ENCODE results near the gene MYADM. TPM values are rescaled to one million over a fixed set of nuclear protein-coding genes. Genes with fewer than 3 reads are reported as not detected.
A peak's percentile ranks its signal among the peaks of the same experiment; 100 is the strongest.

Gene MYADM
- total and polyA plus RNA-seq, 2 of the 13 experiments (the other 11 are each of a cell fraction or from before 2014, with no cell fraction given): 19.9 to 38.1 TPM

GRCh38 chr19:53912653-53913052 is 45.0 kb downstream of the MYADM start:
- ATAC-seq: peak; percentile 68
- CTCF ChIA-PET (ENCODE audit: low intra/inter-chr PET ratio, low total read pairs): no interaction called here
- TF ChIP-seq, protein P1, sequence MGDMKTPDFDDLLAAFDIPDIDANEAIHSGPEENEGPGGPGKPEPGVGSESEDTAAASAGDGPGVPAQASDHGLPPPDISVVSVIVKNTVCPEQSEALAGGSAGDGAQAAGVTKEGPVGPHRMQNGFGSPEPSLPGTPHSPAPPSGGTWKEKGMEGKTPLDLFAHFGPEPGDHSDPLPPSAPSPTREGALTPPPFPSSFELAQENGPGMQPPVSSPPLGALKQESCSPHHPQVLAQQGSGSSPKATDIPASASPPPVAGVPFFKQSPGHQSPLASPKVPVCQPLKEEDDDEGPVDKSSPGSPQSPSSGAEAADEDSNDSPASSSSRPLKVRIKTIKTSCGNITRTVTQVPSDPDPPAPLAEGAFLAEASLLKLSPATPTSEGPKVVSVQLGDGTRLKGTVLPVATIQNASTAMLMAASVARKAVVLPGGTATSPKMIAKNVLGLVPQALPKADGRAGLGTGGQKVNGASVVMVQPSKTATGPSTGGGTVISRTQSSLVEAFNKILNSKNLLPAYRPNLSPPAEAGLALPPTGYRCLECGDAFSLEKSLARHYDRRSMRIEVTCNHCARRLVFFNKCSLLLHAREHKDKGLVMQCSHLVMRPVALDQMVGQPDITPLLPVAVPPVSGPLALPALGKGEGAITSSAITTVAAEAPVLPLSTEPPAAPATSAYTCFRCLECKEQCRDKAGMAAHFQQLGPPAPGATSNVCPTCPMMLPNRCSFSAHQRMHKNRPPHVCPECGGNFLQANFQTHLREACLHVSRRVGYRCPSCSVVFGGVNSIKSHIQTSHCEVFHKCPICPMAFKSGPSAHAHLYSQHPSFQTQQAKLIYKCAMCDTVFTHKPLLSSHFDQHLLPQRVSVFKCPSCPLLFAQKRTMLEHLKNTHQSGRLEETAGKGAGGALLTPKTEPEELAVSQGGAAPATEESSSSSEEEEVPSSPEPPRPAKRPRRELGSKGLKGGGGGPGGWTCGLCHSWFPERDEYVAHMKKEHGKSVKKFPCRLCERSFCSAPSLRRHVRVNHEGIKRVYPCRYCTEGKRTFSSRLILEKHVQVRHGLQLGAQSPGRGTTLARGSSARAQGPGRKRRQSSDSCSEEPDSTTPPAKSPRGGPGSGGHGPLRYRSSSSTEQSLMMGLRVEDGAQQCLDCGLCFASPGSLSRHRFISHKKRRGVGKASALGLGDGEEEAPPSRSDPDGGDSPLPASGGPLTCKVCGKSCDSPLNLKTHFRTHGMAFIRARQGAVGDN (CRISPR knock-in tag; IDR thresholded peaks at IDR 0.05): 0 out of 2 replicates have a peak, but pooled peaks have one; percentile 12
- TF ChIP-seq HINFP (CRISPR knock-in tag; IDR thresholded peaks at IDR 0.05; ENCODE audit: low read depth) (no peak), ZKSCAN5 (CRISPR knock-in tag; IDR thresholded peaks at IDR 0.05) (no peak), HNF4G (IDR thresholded peaks at IDR 0.05; ENCODE audit: borderline replicate concordance, low read depth, low read length) (no peak), HNF4G (CRISPR knock-in tag; IDR thresholded peaks at IDR 0.05; ENCODE audit: borderline replicate concordance, low read depth) (no peak), ZNF382 (CRISPR knock-in tag; IDR thresholded peaks at IDR 0.05; ENCODE audit: borderline replicate concordance) (no peak), IKZF1 (IDR thresholded peaks at IDR 0.05) (no peak), ZNF546 (CRISPR knock-in tag; conservative IDR thresholded peaks at IDR 0.05) (no peak), NKX3-1 (CRISPR knock-in tag; IDR thresholded peaks at IDR 0.05) (no peak), GPBP1L1 (CRISPR knock-in tag; IDR thresholded peaks at IDR 0.05) (no peak)
- TF ChIP-seq, protein P2, sequence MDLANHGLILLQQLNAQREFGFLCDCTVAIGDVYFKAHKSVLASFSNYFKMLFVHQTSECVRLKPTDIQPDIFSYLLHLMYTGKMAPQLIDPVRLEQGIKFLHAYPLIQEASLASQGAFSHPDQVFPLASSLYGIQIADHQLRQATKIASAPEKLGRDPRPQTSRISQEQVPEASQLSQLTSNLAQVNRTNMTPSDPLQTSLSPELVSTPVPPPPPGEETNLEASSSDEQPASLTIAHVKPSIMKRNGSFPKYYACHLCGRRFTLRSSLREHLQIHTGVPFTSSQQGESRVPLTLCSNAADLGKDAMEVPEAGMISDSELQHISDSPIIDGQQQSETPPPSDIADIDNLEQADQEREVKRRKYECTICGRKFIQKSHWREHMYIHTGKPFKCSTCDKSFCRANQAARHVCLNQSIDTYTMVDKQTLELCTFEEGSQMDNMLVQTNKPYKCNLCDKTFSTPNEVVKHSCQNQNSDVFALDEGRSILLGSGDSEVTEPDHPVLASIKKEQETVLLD (CRISPR knock-in tag; IDR thresholded peaks at IDR 0.05; ENCODE audit: low read depth): no peak
- TF ChIP-seq, protein P3, sequence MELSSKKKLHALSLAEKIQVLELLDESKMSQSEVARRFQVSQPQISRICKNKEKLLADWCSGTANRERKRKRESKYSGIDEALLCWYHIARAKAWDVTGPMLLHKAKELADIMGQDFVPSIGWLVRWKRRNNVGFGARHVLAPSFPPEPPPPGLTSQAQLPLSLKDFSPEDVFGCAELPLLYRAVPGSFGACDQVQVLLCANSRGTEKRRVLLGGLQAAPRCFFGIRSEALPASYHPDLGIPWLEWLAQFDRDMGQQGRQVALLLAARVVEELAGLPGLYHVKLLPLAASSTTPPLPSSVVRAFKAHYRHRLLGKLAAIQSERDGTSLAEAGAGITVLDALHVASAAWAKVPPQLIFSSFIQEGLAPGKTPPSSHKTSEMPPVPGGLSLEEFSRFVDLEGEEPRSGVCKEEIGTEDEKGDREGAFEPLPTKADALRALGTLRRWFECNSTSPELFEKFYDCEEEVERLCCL (CRISPR knock-in tag; IDR thresholded peaks at IDR 0.05; ENCODE audit: borderline replicate concordance): no peak
- TF ChIP-seq, protein P4, sequence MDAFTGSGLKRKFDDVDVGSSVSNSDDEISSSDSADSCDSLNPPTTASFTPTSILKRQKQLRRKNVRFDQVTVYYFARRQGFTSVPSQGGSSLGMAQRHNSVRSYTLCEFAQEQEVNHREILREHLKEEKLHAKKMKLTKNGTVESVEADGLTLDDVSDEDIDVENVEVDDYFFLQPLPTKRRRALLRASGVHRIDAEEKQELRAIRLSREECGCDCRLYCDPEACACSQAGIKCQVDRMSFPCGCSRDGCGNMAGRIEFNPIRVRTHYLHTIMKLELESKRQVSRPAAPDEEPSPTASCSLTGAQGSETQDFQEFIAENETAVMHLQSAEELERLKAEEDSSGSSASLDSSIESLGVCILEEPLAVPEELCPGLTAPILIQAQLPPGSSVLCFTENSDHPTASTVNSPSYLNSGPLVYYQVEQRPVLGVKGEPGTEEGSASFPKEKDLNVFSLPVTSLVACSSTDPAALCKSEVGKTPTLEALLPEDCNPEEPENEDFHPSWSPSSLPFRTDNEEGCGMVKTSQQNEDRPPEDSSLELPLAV (CRISPR knock-in tag; conservative IDR thresholded peaks at IDR 0.05; ENCODE audit: low read depth): no peak

More at GRCh38 chr19:53912653-53913052, 45.0 kb downstream of the MYADM start:
- Histone ChIP-seq H3K79me2 (ENCODE audit: insufficient read depth, low read length) (no peaks in the 10 kb centered on the region), H3K36me3 (replicated peaks in 1 of 2; ENCODE audit: control insufficient read depth in 1 of 2, insufficient read depth in 2 of 2, low read length in 2 of 2) (no peaks in the 10 kb centered on the region), H3K4me2 (ENCODE audit: low read depth, low read length) (no peak overlapping the region), H3K9me3 (ENCODE audit: low read length) (no peaks in the 10 kb centered on the region), H3K4me1 (ENCODE audit: insufficient read depth, low read length) (no peaks in the 10 kb centered on the region), H4K20me1 (ENCODE audit: insufficient read depth, low read length) (no peaks in the 10 kb centered on the region), H2AFZ (ENCODE audit: low read length) (no peak overlapping the region), H3K27me3 (ENCODE audit: control insufficient read depth in 1 of 2, insufficient read depth in 2 of 2, low read length in 2 of 2) (peaks cover 12 to 36% of the 10 kb centered on the region in 2 experiments), H3K27ac (ENCODE audit: extremely low read length, insufficient read depth, low read length) (no peak overlapping the region), H3K4me3 (replicated peaks in 1 of 3; ENCODE audit: insufficient read depth in 1 of 3, low read depth in 2 of 3, low read length in 3 of 3) (no peak overlapping the region), H3K9ac (ENCODE audit: insufficient read depth, low read depth, low read length) (no peak overlapping the region)
- no peak for DNase-seq (ENCODE audit: low spot score)
- intact Hi-C loops (cut with micrococcal nuclease; ENCODE audit: unreplicated experiment): no loop called here
- no peak for FAIRE-seq
- POLR2A ChIA-PET: no interaction called here
- no TSS peak for BruUV-seq (replicated peaks)
- in situ Hi-C loops (cut with HindIII; ENCODE audit: extremely low pct_ligation_motif_present, low pct_unique_long_range_greater_than_20kb): no loop called here
- 0% methylated on average over 2 of the region's 18 CpGs for WGBS (ENCODE audit: low lambda C conversion rate)

All from HepG2 (cell line).